PC-3 (cell line): ENCODE data around the gene LAMC2. TPM values are rescaled to one million over a fixed set of nuclear protein-coding genes. Genes with fewer than 3 reads are reported as not detected.
A peak's percentile ranks its signal among the peaks of the same experiment; 100 is the strongest.

ENCODE experiments used
- ATAC-seq: fragments of 200-7000 bp; cut with Tn5 transposase; 2 replicates; pipeline ENCODE4 v1.9.1; 2020; ENCODE audit warnings: mild to moderate bottlenecking, moderate library complexity
- BruUV-seq: library from RNA; stranded (reverse); fragments of 400-500 nt; replicated peaks from 2 replicates; lab custom pipeline; 2021; lab: Mats Ljungman, UMichigan
- CTCF ChIA-PET: fragments of 300-600 bp; sonication (Branson Sonifier 250); formaldehyde crosslinking; loops from one replicate; lab custom pipeline; 2022; ENCODE audit warnings: antibody characterized with exemption; lab: Charles Lee
- POLR2A ChIA-PET: fragments of 300-600 bp; sonication (Branson Sonifier 250); formaldehyde crosslinking; loops from one replicate; lab custom pipeline; 2022; ENCODE audit warnings: antibody characterized with exemption; ENCODE audit not compliant: unreplicated experiment; lab: Charles Lee
- DNase-seq: peaks from one replicate; pipeline ENCODE4 v3.0.0-alpha.2; 2015
- H2AFZ ChIP-seq: fragments of 300-600 bp; sonication (generic); 2 replicates; pipeline ENCODE4 v1.6.0; 2016; ENCODE audit warnings: antibody characterized with exemption, low read length
- H3F3A ChIP-seq: fragments of 300-600 bp; sonication (generic); one replicate; pipeline ENCODE4 v1.6.0; 2017; ENCODE audit warnings: antibody characterized with exemption, low read length, control low read depth, mild to moderate bottlenecking; ENCODE audit not compliant: unreplicated experiment
- H3K27ac ChIP-seq: fragments of 300-600 bp; sonication (generic); 2 replicates; pipeline ENCODE4 v1.5.1; 2016; ENCODE audit warnings: mild to moderate bottlenecking, low read length
- H3K27me3 ChIP-seq: fragments of 300-600 bp; sonication (generic); 2 replicates; pipeline ENCODE4 v1.6.1; 2016; ENCODE audit warnings: low read length, mixed read lengths
- H3K36me3 ChIP-seq: fragments of 300-600 bp; sonication (generic); 2 replicates; pipeline ENCODE4 v1.6.1; 2016; ENCODE audit warnings: low read depth, mixed run types, low read length, mixed read lengths
- H3K4me1 ChIP-seq: fragments of 300-600 bp; sonication (generic); 2 replicates; pipeline ENCODE4 v1.5.1; 2016; ENCODE audit warnings: low read length; ENCODE audit not compliant: insufficient read depth
- H3K4me2 ChIP-seq: fragments of 300-600 bp; sonication (generic); 2 replicates; pipeline ENCODE4 v1.6.0; 2016; ENCODE audit warnings: low read length
- H3K4me3 ChIP-seq: fragments of 300-600 bp; sonication (generic); 2 replicates; pipeline ENCODE4 v1.5.1; 2016; ENCODE audit warnings: mild to moderate bottlenecking, low read length, mixed read lengths
- H3K79me2 ChIP-seq: fragments of 300-600 bp; sonication (generic); 2 replicates; pipeline ENCODE4 v1.6.1; 2017; ENCODE audit warnings: low read length, mixed read lengths
- H3K9ac ChIP-seq: fragments of 300-600 bp; sonication (generic); 2 replicates; pipeline ENCODE4 v1.6.0; 2016; ENCODE audit warnings: mild to moderate bottlenecking, low read length
- H3K9me2 ChIP-seq: fragments of 300-600 bp; sonication (generic); replicated peaks from 2 replicates; pipeline ENCODE4 v1.6.1; 2016; ENCODE audit warnings: mixed run types, low read length, mixed read lengths
- H3K9me3 ChIP-seq: fragments of 300-600 bp; sonication (generic); 2 replicates; pipeline ENCODE4 v1.6.1; 2016; ENCODE audit warnings: low read length, mixed read lengths
- H4K20me1 ChIP-seq: fragments of 300-600 bp; sonication (generic); 2 replicates; pipeline ENCODE4 v1.6.1; 2016; ENCODE audit warnings: low read length, mixed read lengths
- EZH2 ChIP-seq: fragments of 300-600 bp; sonication (generic); IDR thresholded peaks from one replicate; pipeline ENCODE4 v1.6.1; 2017; ENCODE audit warnings: antibody characterized with exemption, mild to moderate bottlenecking, low read length; ENCODE audit not compliant: unreplicated experiment
- EZH2phosphoT487 ChIP-seq: fragments of 300-600 bp; sonication (generic); IDR thresholded peaks from 2 replicates; pipeline ENCODE4 v1.6.1; 2018; ENCODE audit warnings: mild to moderate bottlenecking, antibody characterized with exemption, low read length, borderline replicate concordance
- intact Hi-C: fragments of 100-400 bp; cut with micrococcal nuclease; formaldehyde crosslinking; loops from 2 replicates; pipeline ENCODE4 v1.9.0; 2023
- total RNA-seq: library from RNA; depleted of rRNA; stranded (reverse); fragments of >200 nt; gene quantifications from 2 replicates; pipeline ENCODE4 v1.2.3, GENCODE V29; 2014
- TF ChIP-seq, protein P1 (sequence below): fragments of 300-600 bp; sonication (generic); conservative IDR thresholded peaks from 2 replicates; pipeline ENCODE4 v1.5.1; 2017; ENCODE audit warnings: antibody characterized with exemption, low read depth, mild to moderate bottlenecking, low read length

Gene LAMC2
- total RNA-seq, 1 experiment from 2014 or later: 105 TPM

DNA sequence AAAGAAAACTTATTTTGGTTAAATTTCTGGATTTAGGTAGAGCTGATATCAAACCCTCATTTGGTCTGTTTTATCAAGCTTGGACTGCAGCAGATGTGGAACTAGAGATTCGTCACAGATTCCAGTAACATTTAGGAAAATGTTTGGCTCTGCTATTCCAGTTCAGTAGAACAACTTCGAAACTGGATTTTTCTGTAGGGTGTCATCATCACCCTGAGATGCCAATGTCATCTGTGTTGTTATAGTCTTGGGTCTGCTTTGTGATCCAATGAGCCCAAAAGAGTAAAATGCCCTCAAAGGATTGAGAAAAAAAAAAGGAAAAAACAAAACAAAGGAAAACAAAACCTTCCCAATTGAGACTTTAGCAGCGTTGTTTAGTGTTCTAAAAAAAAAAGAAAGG is 55.4 kb downstream of the LAMC2 start:
- intact Hi-C loops: no loop called here
- Histone ChIP-seq H3K9ac (no peak overlapping the region), H3K79me2 (no peaks in the 10 kb centered on the region), H3K36me3 (peaks cover 60% of the 10 kb centered on the region), H3K9me3 (no peaks in the 10 kb centered on the region), H3F3A (no peaks in the 10 kb centered on the region), H3K27ac (no peak overlapping the region), H3K4me3 (no peak overlapping the region), H3K4me2 (no peak overlapping the region), H4K20me1 (no peaks in the 10 kb centered on the region), H3K4me1 (0 out of 2 replicates have a peak, but pooled peaks cover 3% of the 10 kb centered on the region), H3K9me2 (no peaks in the 10 kb centered on the region), H3K27me3 (no peaks in the 10 kb centered on the region), H2AFZ (no peak overlapping the region)
- TF ChIP-seq EZH2phosphoT487 (no peak), EZH2 (no peak)
- TF ChIP-seq, protein P1, sequence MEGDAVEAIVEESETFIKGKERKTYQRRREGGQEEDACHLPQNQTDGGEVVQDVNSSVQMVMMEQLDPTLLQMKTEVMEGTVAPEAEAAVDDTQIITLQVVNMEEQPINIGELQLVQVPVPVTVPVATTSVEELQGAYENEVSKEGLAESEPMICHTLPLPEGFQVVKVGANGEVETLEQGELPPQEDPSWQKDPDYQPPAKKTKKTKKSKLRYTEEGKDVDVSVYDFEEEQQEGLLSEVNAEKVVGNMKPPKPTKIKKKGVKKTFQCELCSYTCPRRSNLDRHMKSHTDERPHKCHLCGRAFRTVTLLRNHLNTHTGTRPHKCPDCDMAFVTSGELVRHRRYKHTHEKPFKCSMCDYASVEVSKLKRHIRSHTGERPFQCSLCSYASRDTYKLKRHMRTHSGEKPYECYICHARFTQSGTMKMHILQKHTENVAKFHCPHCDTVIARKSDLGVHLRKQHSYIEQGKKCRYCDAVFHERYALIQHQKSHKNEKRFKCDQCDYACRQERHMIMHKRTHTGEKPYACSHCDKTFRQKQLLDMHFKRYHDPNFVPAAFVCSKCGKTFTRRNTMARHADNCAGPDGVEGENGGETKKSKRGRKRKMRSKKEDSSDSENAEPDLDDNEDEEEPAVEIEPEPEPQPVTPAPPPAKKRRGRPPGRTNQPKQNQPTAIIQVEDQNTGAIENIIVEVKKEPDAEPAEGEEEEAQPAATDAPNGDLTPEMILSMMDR: no peak
- ChIA-PET POLR2A (no interaction called here), CTCF (no interaction called here)
- ATAC-seq: no peak
- BruUV-seq: no TSS peak
- no peak for DNase-seq

DNA sequence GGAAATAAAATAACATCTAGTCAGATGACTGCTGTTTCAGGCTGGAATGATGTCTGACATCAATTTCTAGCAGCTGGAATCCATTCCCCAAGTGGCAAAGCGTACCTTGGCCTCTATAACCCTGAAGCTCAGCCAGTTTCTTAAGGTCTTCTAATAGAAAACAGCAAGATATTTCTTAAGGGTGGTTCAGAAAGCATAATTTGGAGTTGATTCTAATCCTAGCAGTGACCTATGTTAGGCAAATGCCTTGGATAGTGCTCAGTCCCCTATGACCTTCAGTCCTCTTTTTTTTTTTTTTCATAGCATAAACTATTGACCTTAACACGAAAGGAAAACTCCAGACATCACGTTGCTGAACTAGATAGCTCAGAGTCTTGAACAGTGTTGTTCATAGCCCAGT is 56.5 kb downstream of the LAMC2 start:
- H3K79me2 ChIP-seq: no peaks in the 10 kb centered on the region
- no peaks in the 10 kb centered on the region for H3K27me3 ChIP-seq
- no peak overlapping the region for H2AFZ ChIP-seq
- H3K4me2 ChIP-seq: no peak overlapping the region
- ATAC-seq (no peak), DNase-seq (no peak)
- H3K9ac ChIP-seq: no peak overlapping the region
- no peaks in the 10 kb centered on the region for H4K20me1 ChIP-seq
- ChIA-PET CTCF (no interaction called here), POLR2A (no interaction called here)
- no peaks in the 10 kb centered on the region for H3K9me3 ChIP-seq
- H3K27ac ChIP-seq: no peak overlapping the region
- H3F3A ChIP-seq: no peaks in the 10 kb centered on the region
- H3K36me3 ChIP-seq: peaks cover 49% of the 10 kb centered on the region
- intact Hi-C loops: no loop called here
- 0 out of 2 replicates have a peak, but pooled peaks cover 3% of the 10 kb centered on the region for H3K4me1 ChIP-seq
- H3K4me3 ChIP-seq: no peak overlapping the region
- H3K9me2 ChIP-seq: no peaks in the 10 kb centered on the region
- no TSS peak for BruUV-seq
- TF ChIP-seq EZH2 (no peak), EZH2phosphoT487 (no peak)
- TF ChIP-seq, protein P1: no peak

DNA sequence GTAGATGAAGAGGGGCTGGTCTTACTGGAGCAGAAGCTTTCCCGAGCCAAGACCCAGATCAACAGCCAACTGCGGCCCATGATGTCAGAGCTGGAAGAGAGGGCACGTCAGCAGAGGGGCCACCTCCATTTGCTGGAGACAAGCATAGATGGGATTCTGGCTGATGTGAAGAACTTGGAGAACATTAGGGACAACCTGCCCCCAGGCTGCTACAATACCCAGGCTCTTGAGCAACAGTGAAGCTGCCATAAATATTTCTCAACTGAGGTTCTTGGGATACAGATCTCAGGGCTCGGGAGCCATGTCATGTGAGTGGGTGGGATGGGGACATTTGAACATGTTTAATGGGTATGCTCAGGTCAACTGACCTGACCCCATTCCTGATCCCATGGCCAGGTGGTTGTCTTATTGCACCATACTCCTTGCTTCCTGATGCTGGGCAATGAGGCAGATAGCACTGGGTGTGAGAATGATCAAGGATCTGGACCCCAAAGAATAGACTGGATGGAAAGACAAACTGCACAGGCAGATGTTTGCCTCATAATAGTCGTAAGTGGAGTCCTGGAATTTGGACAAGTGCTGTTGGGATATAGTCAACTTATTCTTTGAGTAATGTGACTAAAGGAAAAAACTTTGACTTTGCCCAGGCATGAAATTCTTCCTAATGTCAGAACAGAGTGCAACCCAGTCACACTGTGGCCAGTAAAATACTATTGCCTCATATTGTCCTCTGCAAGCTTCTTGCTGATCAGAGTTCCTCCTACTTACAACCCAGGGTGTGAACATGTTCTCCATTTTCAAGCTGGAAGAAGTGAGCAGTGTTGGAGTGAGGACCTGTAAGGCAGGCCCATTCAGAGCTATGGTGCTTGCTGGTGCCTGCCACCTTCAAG is 57.3 kb downstream of the LAMC2 start:
- CTCF ChIA-PET: no interaction called here
- Histone ChIP-seq H3K27me3 (no peaks in the 10 kb centered on the region), H3K36me3 (peaks cover 45% of the 10 kb centered on the region), H3K9me3 (no peaks in the 10 kb centered on the region), H3K4me1 (no peaks in the 10 kb centered on the region), H3K27ac (no peak overlapping the region), H3K9me2 (no peaks in the 10 kb centered on the region), H3K4me3 (no peak overlapping the region), H4K20me1 (no peaks in the 10 kb centered on the region), H2AFZ (no peak overlapping the region), H3F3A (no peaks in the 10 kb centered on the region), H3K9ac (no peak overlapping the region), H3K4me2 (no peak overlapping the region), H3K79me2 (no peaks in the 10 kb centered on the region)
- TF ChIP-seq, protein P1: no peak
- DNase-seq (no peak), ATAC-seq (no peak)
- BruUV-seq: TSS peak; percentile 55
- intact Hi-C loops: no loop called here
- POLR2A ChIA-PET: no interaction called here
